NCI-H128 (cell line): Measurements from ENCODE around the gene EHD4.

ENCODE experiments used
- DNase-seq: peaks from one replicate; lab custom pipeline; 2025; ENCODE audit not compliant: unreplicated experiment; lab: John Stamatoyannopoulos, UW

EHD4 gene

DNA sequence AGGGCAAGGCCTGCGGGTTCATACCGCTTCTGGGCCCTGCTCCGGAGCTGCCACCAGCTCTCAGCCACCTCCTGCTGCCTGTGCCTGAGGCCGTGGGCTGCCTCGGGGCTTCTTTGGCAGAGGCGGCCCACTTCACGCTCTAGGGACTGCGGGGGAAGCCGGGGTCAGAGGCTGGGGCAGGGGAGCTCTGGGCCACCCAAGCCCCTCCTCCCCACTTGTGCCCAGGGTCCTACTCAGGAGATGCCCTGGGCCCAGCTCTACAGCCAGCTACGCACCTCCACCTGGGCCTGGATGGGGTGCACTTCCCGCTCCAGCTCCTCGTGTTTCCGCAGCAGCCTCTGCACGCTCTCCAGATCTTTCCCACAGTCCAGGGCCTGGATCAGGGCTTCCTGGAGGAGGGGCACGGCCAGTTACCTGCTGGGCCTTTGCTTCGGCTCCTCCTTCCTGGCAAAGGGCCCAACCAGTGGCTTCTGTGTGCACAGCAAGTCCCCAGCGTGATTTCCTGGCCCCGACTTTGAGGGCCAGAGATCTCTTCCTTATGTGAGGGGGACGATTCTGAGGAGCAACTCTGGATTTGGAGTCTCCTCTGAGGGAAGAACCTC lies 109.7 kb downstream of the EHD4 start:
- no peak for DNase-seq

DNA sequence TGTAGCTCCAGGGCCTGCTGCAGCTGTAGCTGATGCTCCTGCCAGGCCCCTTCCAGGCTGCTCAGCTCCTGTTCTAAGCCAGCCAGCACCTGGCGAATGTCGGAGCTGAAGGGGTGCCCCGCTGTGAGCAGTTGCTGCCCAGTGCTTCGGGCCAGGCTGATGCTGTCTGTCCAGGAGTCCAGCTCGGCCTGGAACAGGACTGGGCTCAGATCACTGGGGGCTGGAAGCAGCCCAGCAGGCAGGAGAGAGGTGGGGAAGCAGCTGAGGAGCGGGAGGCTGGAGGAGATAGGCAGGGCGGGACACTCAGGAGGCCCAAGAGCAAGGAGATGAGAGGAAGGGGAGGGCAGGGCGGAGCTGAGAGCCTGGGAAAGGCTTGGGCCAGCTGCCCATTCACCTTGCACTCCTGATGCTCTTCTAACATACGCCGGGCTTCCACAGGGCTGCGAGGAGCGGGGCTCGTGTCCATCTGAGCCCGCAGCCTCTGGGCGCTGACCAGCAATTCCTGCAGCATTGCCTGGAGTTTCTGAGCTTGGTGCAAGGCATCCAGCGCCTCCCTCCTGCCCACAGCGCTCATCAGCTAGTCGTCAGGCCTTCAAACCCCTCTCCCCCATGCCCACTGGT lies 110.5 kb downstream of the EHD4 start:
- DNase-seq = no peak

DNA sequence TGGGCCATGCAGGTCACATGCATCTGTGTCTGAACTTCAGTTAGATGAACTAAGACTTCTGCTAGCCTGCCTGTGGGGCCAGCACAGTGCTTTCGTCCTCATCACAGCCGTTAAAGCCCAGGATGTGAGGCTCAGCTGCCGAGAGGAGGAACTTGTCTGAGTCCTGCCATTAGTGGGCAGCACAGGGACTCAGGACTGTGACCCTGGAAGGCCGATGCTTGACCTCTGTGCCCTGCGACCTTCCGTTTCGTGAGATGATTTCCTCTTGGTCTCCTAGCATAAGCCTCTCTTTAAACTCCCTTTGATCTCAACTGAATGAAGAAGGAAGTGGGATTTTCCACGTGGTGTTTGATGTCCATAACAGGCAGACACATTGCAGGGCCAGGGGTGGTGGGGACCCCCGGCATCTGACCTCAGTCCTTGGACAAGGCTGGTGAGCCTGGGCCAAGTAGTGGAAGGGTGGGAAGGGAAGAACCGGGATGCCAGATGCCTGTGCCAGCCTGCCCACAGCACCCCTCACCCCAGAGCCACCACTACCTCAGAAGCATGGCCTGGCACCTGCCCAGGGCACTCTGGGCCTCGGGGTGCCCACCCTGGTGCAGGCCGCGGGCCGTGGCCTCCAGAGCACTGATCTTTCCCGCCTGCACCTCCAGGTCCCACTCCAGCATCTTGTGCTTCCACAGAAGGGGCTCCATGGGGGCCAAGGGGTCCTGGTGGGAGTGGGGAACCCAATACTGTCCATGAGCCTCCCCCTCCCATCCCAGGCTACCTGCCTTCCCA lies 112.1 kb downstream of the EHD4 start:
- DNase-seq = no peak

DNA sequence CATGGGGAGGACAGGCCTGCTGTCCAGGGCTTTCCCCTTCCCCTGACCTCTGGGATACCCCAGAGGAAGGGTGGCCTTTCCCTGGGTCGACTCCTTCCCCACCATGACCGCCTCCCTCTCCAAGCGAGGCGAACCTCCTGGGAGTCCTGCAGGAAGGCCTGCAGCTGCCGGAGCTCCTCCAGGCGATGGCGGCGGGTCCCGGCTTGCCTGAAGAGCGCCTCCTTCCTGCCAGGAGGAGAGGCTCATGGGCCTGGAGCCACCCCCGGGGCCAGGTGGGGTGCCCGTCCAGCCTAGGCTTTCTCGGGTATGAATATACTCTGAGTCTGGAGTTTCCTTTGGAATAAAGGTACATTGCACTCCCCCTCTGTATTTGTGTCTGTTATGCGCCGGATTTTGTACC lies 113.6 kb downstream of the EHD4 start:
- no peak for DNase-seq

DNA sequence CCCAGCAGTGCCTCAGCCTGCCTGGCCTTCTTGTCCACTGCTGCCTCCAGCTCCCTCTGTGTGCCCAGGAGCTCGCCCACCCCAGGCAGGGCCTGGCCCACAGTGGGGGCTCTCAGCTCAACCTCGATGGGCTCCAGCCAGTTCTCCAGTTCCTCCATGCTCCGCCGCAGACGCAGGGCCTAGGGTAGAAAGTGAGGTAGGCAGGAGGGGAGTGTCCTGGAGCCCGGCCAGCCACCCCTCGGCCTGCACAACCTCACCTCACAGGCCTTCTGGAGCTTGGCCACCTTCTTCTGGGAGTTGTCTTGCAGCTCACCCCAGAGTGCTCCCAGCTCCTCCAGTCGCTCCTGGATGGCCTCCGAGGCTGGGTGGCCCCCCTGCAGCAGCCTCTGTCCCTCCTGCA lies 115.0 kb downstream of the EHD4 start:
- no peak for DNase-seq

DNA sequence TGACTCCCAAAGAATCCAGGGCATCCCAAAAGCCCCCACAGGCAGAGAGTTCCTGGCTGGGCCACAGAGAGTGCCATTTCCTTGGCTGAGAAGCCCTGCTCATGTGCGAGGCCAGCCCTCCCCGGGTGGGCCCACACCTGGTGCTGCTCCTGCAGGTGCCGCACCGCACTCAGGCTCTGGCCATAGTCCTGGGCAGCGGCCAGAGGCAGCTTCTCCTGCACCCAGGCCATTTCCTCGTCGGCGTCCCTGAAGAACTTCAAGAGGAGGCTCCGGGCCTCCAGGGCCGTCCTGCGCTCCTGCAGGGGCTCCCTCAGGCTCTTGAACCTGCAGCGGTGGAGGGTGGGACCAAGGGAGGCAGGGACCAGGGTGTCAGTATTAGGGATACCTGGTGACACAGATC lies 115.6 kb downstream of the EHD4 start:
- DNase-seq = no peak

DNA sequence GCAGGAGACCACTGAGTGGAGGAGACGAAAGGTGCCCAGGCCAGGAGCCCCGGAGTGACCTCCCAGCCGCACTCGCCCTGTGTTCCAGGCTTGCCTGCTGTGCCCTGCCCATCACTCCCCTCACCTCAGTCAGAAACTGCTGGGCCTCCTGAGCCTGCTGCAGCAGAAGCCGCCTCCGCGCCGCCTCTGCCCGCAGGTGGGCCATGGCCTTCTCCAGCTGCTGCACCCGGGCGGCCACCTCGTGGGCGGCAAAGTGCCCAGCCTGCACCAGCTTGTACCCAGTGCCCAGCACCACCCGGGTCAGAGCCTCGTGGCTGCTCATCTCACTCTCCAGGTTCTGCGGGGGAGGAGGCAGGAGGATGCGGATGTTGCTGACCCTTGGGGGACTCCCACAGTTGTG lies 116.1 kb downstream of the EHD4 start:
- no peak for DNase-seq

DNA sequence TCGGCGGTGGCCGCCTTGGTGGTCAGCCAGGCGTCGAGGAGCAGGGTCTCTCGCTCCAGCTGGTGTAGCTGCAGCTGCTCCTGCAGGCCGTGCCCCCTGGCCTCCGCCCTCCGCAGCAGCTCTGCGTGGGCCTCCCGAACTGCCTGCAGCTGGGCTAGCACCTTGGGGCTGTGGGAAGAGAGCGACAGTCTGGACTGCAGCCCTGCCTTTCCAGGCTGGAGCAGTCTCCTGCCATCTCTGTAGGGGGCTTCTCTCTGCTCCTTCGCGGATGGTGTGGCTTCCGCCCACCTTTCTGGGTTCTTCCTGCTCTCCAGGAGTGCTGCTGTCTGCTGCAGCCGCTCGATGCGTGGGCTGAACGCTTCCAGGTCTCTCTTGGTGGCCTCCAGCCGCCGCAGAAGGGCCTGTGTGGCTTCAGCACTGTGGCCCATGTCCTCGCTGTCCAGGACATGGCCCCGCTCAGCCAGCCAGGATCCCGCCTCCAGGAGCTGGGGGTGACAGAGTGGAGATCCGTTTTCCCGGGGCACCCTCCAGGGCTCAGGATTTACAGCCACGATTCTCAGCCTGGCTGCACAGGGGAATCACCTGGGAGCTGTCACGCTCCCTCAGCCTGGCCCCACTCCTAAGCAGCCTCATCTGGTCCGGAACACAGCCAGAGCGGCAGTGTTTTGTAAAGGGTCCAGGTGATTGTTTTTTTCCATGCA lies 116.9 kb downstream of the EHD4 start:
- DNase-seq = no peak

DNA sequence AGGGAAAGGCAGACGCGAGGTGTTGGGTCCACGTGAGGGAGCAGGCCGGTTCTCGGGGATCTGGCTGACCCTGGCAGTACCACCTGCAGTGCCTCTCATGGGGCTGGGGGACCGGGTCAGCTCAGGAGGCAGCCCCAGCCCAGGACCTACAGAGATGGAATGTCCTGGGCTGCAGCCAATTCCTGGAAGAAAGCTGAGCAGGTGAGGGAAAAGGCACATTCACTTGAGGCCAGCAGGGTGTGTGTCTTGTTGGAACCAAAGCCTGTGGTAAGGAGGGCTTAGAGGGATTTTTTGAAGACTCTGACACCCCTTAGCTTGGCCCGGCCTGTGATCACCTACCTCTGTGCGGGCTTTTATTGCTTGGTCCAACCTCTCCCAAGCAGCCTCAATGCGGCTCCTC lies 117.9 kb downstream of the EHD4 start:
- no peak for DNase-seq

DNA sequence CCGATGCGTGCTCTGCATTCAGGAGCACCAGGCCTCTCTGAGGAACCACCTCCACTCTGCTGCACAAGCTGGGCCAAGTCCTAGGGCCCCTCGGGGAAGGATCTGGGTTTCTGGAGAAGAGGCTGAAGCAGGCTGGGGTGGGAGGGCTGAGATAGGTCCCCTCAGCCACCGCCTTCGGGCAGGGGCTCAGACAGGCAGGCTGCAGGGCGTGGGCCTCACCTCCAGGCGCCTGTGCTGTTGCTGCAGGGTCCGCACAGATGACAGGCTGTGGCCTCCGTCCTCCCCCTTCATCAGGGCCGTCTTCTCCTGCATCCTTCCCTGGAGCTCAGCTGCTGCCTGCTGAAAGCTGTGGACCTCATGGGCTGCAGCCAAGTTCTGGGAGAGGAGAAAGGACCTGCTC lies 118.5 kb downstream of the EHD4 start:
- DNase-seq = no peak

DNA sequence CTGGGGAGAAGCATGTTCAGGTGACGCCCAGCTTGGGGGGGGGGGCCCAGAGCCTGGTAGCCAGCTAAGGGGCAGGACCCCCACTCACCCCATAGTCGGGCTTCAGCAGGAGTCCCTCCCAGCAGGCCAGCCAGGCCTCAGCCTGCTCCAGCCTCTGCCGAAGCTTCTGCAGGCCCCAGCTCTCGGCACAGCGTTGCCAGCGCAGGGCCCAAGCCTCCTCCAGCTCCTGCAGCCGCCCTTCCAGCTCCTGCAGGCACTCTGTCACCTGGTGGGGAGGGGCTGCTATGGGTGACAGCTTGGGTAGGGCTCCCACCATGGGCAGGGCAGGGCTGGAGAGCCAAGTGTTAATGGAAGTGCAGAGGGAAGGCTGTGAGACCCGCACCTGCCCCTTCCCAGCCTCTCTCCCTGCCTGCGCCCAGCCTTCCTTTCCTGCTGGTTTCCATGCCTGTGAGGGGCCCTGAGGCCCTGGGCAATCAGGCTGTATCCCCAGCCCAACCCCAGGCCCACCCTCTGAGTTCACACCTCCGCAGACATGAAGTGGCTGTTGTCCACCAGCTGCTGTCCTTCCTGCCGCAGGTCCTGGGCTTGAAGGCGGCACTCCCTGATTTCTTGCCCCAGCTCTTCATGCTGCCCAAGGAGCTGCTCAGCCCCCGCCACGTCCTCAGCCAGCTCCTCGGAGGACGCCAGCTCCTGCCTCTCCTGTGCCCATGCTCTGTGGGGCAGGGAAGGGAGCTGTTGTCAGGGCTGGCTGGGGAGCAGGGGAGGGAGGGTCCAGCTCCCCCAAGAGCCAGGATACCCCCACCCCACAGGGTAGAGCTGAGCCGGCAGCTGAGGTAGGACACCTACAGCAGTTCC lies 119.4 kb downstream of the EHD4 start:
- no peak for DNase-seq

DNA sequence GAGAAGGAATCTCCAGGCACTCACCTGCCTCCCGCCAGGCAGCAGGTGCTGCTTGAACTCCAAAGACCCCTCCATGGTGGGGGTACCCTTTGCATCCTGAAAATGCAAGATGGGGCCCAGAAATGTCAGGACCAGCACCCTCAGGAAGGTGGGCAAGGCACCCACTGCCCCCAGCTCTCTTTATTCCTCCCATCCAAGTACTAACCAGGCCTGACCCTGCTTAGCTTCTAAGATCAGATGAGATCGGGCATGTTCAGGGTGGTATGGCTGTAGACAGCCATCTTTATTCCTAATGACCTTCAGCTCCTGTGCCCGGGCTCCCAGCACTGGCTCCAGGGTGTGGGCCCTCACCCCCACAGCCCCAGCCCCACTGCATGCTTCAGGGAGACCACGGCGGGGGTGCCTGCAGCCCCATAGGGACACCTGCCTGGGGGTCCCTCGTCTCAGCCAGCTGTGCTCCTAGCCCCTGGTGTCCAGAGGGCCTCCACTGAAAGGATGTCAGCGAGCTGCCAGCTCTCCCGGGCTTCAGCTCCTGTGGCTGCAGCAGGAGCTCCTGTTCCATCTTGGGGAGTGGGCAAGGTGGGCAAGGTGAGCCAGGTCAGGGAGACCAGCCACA lies 120.5 kb downstream of the EHD4 start:
- DNase-seq = no peak

DNA sequence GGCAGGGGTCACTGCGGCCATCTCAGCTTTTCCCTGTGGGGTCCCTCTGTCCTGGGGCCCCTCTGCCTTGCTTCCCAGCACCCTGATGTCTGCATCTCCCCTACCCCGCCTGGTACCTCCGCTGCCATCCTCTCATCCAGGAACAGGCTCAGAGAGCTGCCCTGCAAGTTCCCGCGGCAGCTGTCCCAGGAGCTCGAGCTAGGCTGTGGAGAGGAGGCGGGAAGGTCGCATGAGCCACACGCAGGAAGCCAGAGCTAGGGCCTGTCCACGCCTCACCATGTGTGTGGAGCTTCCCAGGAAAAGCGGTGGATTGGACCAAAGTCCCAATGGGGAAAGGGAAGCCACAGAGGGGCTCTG lies 121.2 kb downstream of the EHD4 start:
- no peak for DNase-seq

DNA sequence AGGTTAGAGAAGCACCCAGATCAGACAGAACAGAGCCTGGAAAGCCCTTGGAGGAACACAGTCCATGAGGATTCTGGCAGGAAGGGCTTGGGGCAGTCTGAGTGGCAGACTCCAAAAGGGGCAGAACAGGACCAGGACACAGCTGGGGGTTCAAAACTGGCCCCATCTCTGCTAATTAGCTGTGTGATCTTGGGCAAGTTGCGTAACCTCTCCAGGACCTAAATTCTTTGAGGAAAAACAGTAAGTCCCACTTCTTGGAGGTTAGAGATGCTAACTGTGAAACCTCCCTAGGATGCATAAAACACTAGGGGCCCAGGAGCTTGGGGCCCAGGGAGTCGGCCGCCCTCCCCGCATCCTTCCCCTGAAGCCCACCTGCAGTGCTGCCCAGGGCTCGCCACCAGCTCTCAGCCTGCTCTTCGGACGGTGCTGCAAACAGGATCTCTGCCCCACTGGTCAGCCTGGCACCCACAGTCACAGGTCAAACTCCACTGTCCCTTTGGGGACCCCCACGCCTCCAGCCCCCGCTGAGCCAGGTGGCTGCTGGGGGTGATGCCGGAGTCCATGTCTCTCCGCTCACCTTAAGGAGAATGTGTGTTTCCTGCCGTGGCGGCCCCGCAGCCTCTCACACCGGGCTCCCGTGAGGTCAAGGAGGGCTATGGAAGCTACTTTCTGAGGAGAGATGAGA lies 121.7 kb downstream of the EHD4 start:
- DNase-seq = no peak

DNA sequence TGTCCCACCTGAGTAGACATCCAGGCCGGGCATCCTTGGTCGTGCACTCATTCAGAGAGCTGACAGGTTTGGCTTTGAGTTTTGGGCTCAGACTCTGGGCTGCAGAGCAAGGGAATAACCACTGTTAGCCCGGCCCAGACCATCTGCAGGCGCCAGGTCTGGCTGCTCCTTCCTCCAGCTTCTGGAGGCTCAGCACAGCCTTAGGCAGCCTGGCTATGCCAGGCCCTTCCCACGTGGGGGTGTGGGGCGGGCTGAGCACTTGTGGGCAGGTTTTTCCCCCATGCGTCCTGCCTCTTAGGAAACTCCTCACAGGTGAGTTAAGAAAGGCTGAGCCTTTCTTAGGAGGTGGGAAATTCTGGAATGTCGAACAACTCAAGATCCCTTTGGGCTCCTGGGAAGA lies 122.5 kb downstream of the EHD4 start:
- no peak for DNase-seq

DNA sequence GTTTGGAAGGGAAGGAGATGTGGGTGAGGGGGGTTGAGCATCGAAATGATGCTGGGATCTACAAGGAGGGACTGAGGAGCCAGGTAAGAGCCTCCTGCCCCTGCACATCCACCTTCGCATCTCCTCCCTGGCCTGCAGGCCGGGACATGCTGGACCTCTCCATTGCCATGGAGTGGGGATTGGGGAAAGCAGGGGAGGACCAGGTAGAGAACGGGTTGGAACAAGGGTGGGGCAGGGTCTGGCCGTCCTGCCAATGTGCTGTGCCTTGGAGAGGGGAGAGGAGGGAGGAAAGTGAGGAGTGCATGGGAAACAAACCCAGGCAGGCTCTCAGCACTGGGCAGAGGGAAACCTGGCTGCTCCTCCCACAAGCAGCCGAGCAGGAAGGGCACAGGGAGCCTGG lies 123.2 kb downstream of the EHD4 start:
- DNase-seq = no peak

DNA sequence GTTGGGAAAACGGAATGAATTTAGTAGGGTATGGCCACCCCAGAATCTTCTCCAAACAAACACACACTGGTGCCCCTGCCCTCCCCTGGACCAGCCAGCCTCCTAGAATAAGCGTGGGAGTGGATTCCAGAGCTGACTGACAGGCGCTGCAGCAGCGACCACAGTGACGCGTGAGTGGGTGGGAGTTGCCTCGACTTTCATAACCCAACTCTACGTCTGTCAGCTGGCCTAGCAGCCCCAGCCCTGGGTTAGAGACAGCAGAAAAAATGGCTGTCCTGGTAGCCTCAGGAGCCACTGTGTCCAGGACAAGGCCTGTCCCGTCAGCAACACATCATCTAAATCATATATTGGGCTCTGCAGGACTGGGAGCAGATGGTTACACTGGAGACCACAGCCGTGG lies 123.7 kb downstream of the EHD4 start:
- DNase-seq = no peak

DNA sequence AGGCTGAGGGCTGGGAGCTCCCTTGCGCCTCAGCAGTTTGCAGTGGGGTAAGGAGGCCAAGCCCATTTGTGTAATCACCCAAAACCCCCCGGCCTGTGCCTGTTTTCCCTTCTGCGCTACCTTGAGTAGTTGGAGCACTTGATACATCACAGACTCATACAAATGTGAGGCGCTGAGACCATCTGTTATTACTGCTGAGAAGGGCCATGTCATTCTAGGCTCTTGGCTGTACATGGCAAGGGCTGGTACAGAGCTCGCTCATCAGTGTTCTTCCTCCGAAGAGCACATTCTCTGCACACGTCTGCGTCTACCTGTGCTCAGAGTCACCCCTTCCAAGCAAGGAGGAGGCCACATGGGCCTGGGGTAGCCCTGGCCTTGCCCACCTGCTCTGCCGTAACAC lies 124.4 kb downstream of the EHD4 start:
- no peak for DNase-seq

DNA sequence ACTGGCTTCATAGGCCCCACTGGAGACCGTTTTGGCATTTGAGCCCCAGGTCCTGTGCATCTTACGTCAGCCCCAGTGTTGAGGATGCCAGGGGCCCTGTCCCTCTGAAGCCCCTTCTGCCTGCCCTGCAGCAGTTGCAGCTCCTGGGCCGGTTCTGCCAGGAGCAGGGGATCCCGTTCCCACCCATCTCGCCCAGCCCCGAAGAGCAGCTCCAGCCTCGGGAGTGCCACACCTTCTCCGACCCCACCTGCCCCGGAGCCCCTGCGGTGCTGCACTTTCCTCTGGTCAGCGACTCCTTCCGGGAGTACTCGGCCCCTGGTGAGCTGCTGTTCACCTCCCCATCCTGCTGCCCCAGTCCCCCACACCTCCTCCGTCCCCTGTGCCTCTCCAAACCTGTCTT lies 125.2 kb downstream of the EHD4 start:
- DNase-seq = no peak
